Cardiac septum (tissue), 1 donor: ENCODE data around the gene GJB2. TPM values are rescaled to one million over a fixed set of nuclear protein-coding genes. Genes with fewer than 3 reads are reported as not detected.

Source experiments
- DNase-seq: peaks from one replicate; pipeline ENCODE4 v3.0.0-alpha.2; 2020; ENCODE audit warnings: low spot score
- intact Hi-C: fragments of 100-400 bp; cut with DNase I; formaldehyde crosslinking; loops from one replicate; pipeline ENCODE4 v1.14.0; 2022
- long read RNA-seq: library from polyadenylated mRNA; unstranded; transcript quantifications from one replicate; pipeline ENCODE4 v2.0.0, GENCODE V29; 2021
- total RNA-seq: library from RNA; stranded (reverse); fragmentation: NEBNext Ultra II Directional; extraction: Animal tissue kit (Norgen Biotek cat#: 25700); gene quantifications from one replicate; pipeline ENCODE4 v1.2.1, GENCODE V29; 2021
- donor health status: DM: no; HTN: no; CAD: no.

Gene GJB2
- total RNA-seq, result 0.46 TPM
- long read RNA-seq, partial matches to known transcripts, result 0 of 1 reads
- long read RNA-seq, other reads (novel, unspliced or antisense), result 0 of 1 reads

- DNase-seq, result no peak
- intact Hi-C loops, result loop anchor here (10.0 kb wide), 1 partner anchor 732 kb away; no protein-coding TSS in a partner anchor
These were observed at the start of gene GJB2 for GRCh38 chr13:20192836-20193161. GJB2 (minus strand) TSS chr13:20192938; CDS start chr13:20189581, 3,357 bp downstream.

- no peak for DNase-seq
- intact Hi-C loops, result no loop called here
These were observed 48.9 kb upstream of the GJB2 start for GRCh38 chr13:20241593-20241992.

- no peak for DNase-seq
- intact Hi-C loops, result no loop called here
These were observed 47.0 kb upstream of the GJB2 start for GRCh38 chr13:20239748-20240147.

- intact Hi-C loops, result no loop called here
- DNase-seq, result no peak
These were observed 40.0 kb upstream of the GJB2 start for GRCh38 chr13:20232556-20233277.

GRCh38 chr13:20231839-20232555 is 39.3 kb upstream of the GJB2 start, which contains the start of gene GJB6:
GJB6 (minus strand) TSS chr13:20232319; CDS start chr13:20223480, 8,839 bp downstream.
- intact Hi-C loops, result no loop called here
- DNase-seq, result no peak

GRCh38 chr13:20230913-20231838 is 38.4 kb upstream of the GJB2 start:
- intact Hi-C loops, result no loop called here
- no peak for DNase-seq

- no peak for DNase-seq
- intact Hi-C loops, result no loop called here
These were observed 35.0 kb upstream of the GJB2 start for GRCh38 chr13:20227730-20228129.

GRCh38 chr13:20227288-20227687 is 34.5 kb upstream of the GJB2 start:
- intact Hi-C loops, result no loop called here
- DNase-seq, result no peak

- intact Hi-C loops, result no loop called here
- DNase-seq, result no peak
These were observed 29.8 kb upstream of the GJB2 start for GRCh38 chr13:20222553-20222952.

GRCh38 chr13:20221772-20222171 is 29.0 kb upstream of the GJB2 start:
- intact Hi-C loops, result no loop called here
- DNase-seq, result no peak

- intact Hi-C loops, result no loop called here
These were observed 26.8 kb upstream of the GJB2 start for GRCh38 chr13:20219577-20219976.

GRCh38 chr13:20217168-20217567 is 24.4 kb upstream of the GJB2 start:
- DNase-seq, result no peak
- intact Hi-C loops, result no loop called here

More at GRCh38 chr13:20219577-20219976, 26.8 kb upstream of the GJB2 start:
- DNase-seq, result no peak

GRCh38 chr13:20209948-20210347 is 17.2 kb upstream of the GJB2 start:
- intact Hi-C loops, result no loop called here
- DNase-seq, result no peak

GRCh38 chr13:20206698-20207235 is 14.0 kb upstream of the GJB2 start:
- intact Hi-C loops, result no loop called here
- no peak for DNase-seq

- DNase-seq, result no peak
- intact Hi-C loops, result no loop called here
These were observed 13.4 kb upstream of the GJB2 start for GRCh38 chr13:20206065-20206697.

GRCh38 chr13:20198781-20199180 is 6.0 kb upstream of the GJB2 start:
- intact Hi-C loops, result loop anchor here (10.0 kb wide), 1 partner anchor 726 kb away; no protein-coding TSS in a partner anchor
- no peak for DNase-seq

- intact Hi-C loops, result loop anchor here (2.0 to 10.0 kb wide), 2 partner anchors 295 to 727 kb away; no protein-coding TSS in a partner anchor
- DNase-seq, result no peak
These were observed 4.7 kb upstream of the GJB2 start for GRCh38 chr13:20197361-20197834.

- intact Hi-C loops, result loop anchor here (2.0 to 10.0 kb wide), 2 partner anchors 297 to 729 kb away; no protein-coding TSS in a partner anchor
- no peak for DNase-seq
These were observed 3.1 kb upstream of the GJB2 start for GRCh38 chr13:20195801-20196200.
